LNCaP clone FGC (cell line): ENCODE results near the gene KRTAP5-9.
A peak's percentile ranks its signal among the peaks of the same experiment; 100 is the strongest.
"Not testable (repeated sequence)": the region's sequence is repeated elsewhere in the genome, so short reads cannot be mapped to it uniquely, and the experiment has no call there.

Experiments
- DNase-seq: peaks from one replicate; pipeline ENCODE4 v3.0.0-alpha.2; 2011; ENCODE audit warnings: low read depth
- H3K4me3 ChIP-seq: 2 replicates; pipeline ENCODE4 v1.5.1; 2011; ENCODE audit warnings: mild to moderate bottlenecking, low read depth, low read length, control low read depth
- TF ChIP-seq, protein P1 (sequence below): IDR thresholded peaks from 2 replicates; pipeline ENCODE4 v1.5.1; 2012; ENCODE audit warnings: mild to moderate bottlenecking; ENCODE audit not compliant: control insufficient read depth, insufficient read depth; ENCODE audit errors: extremely low read depth

Gene KRTAP5-9

DNA sequence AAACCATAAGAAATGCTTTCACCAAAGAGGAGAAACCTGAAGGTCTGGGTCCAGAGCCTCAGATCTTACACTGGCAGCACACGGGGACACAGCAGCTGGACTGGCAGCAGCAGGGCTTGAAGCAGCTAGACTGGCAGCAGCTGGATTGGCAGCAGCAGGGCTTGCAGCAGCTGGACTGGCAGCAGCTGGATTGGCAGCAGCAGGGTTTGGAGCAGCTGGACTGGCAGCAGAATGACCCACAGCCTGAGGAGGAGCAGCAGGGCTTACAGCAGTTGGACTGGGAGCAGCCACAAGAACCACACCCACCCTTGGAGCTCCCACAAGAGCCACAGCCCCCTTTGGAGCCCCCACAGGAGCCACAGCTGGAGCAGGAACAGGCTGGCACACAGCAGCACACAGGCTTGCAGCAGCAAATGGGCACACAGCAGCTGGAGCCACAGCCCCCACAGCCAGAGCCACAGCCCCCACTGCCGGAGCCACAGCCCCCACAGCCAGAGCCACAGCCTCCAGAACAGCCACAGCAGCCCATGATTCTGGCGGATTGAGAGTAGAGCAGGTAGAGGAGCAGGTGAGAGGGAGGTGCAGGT, 34.2 kb downstream of the KRTAP5-9 start, which contains the start of gene KRTAP5-11:
KRTAP5-11 (minus strand) TSS at position 567 of the 587 bp plus-strand sequence; CDS start at position 529, 38 bp downstream.
- no peak for DNase-seq
- H3K4me3 ChIP-seq: no peak within 1 kb of the TSS
- TF ChIP-seq, protein P1, sequence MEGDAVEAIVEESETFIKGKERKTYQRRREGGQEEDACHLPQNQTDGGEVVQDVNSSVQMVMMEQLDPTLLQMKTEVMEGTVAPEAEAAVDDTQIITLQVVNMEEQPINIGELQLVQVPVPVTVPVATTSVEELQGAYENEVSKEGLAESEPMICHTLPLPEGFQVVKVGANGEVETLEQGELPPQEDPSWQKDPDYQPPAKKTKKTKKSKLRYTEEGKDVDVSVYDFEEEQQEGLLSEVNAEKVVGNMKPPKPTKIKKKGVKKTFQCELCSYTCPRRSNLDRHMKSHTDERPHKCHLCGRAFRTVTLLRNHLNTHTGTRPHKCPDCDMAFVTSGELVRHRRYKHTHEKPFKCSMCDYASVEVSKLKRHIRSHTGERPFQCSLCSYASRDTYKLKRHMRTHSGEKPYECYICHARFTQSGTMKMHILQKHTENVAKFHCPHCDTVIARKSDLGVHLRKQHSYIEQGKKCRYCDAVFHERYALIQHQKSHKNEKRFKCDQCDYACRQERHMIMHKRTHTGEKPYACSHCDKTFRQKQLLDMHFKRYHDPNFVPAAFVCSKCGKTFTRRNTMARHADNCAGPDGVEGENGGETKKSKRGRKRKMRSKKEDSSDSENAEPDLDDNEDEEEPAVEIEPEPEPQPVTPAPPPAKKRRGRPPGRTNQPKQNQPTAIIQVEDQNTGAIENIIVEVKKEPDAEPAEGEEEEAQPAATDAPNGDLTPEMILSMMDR: no peak

DNA sequence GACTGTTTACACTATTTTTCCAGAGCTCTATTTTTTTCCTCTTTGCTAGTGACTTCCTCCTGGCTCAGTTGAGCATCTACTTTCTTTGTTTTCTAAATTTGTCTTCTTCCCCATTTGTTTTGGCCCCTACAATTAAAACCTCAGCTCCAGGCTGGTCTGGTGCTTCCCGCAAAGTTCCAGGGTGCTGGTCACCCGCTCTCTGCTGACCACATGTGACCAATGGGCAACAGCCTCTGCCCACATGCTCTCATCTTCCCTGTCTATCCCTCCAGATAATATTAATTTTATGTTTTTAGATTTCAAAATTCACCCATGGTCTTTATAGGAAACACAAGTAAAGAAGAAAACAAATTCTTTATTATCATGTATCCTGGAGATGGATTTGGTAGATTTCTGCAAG, 34.7 kb downstream of the KRTAP5-9 start:
- not testable (repeated sequence) for DNase-seq, H3K4me3 ChIP-seq

DNA sequence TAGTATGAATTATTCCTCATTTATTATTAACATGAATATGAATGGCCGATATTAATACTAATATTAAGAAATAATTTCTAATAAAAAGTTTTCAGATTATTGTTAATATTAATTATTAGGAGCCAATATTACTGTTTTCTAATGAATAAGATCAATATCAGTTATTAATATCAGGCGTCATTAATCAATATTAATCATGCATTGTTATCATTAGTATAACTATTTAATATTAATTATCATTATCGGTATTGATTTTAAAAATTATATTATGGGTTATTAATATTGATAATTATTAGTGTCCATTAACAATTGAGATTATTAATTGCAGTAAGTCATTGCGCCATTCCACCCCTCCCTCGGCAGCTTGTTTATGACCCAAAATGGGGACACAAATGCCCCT, 37.5 kb downstream of the KRTAP5-9 start:
- not testable (repeated sequence) for DNase-seq, H3K4me3 ChIP-seq

DNA sequence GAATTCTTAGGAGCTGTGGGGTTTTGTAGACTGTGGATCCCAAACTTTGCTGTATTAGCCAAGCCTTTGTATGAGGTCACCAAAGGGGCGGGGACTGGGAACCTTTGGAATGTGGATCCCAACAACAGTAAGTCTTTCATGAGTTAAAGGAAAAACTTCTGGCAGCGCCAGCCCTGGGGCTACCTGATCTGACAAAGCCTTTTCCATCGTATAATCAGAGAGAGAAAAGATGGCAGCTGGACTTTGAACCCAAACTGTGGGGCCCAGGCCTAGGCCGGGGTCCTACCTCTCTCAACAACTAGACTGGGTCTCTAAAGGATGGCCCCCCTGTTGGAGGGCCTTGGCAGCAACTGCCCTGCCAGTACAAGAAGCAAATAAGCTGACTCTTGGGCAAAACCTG, 40.1 kb downstream of the KRTAP5-9 start:
- DNase-seq, H3K4me3 ChIP-seq: not testable (repeated sequence)

DNA sequence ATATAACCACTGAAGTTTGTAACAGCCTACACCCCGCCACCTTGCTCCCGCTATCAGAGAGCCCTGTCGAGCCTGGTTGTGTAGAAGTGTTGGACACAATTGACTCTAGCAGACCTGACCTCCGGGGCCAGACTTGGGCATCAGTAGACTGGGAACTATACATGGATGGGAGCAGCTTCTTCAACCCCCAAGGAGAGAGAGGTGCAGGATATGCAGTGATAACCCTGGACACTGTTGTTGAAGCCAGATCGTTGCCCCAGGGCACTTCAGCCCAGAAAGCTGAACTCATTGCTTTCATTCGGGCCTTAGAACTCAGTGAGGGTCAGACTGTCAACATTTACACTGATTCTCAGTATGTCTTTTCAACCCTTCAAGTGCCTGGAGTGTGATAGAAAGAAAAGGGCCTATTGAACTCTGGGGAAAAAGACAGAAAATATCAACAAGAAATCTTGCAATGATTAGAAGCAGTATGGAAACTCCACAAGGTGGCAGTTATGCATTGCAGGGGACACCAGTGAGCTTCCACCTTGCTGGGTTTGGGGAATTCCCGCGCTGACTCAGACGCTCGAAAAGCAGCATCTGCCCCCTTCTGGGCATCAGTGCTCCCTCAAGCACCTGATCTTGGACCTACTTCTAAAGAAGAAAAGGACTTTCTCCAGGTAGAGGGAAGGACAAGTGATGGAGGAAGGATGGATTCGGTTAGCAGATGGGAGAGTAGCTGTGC, 40.8 kb downstream of the KRTAP5-9 start:
- H3K4me3 ChIP-seq, DNase-seq: not testable (repeated sequence)
- TF ChIP-seq, protein P1: 0 out of 2 replicates have a peak, but pooled peaks have one; percentile 17

DNA sequence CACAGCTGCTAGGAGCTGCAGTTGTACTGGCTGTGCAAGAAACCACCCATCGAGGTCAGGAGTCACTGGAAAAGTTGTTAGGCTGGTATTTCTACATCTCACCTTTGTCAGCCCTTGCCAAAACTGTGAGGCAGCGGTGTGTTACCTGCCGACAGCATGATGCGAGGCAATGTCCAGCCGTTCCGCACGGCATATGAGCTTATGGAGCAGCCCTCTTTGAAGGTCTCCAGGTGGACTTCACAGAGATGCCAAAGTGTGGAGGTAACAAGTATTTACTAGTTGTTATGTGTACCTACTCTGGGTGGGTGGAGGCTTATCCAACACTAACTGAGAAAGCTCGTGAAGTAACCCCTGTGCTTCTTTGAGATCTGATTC, 41.3 kb downstream of the KRTAP5-9 start:
- not testable (repeated sequence) for DNase-seq, H3K4me3 ChIP-seq
